HG03439 (cell line): ENCODE measurements around the gene ZKSCAN1.
A peak's percentile ranks its signal among the peaks of the same experiment; 100 is the strongest.

ENCODE experiments used
- ATAC-seq: cut with Tn5 transposase; IDR thresholded peaks from one replicate; pipeline ENCODE4 v1.9.1; 2021; ENCODE audit warnings: mild to moderate bottlenecking, moderate library complexity; ENCODE audit not compliant: unreplicated experiment

The ZKSCAN1 gene

DNA sequence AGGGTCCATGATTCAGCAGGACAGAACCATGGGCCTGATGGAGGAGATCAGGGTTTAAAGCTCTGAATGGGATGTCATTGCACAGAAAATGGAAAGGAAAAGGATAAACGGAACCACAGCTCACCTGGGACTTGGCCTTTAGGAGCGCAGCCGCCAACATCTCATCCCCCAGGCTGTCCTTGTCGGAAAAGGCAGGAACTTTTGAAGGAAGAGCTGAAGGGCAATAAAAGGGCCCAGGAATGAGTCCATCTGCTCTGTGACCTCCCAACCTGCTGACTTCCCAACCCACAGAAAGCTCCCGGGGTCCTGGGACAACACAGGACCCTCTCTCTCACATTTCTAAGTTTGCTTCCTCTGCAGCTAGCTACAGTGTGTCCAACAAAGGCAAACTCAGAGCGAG, 60.0 kb downstream of the ZKSCAN1 start:
- ATAC-seq = no peak

DNA sequence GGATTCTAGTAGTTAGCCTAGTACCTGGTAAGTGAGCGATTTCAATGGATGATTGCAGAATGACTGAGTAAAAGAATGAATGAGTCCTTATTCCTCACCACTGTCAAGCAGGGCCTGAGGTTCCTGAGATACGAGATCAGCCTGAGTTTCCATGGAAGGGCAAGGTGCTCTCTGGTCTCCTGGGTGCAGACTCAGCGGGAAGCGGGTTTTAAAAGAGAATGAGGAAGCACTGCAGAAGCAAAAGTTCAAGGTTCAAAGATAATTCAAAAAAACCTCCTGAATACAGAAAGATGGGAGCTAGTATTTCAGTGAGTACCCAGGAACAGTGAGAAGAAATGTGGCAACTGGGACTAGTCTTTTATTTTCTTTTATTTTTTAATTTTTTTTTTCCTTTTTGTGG, 61.8 kb downstream of the ZKSCAN1 start:
- no peak for ATAC-seq

DNA sequence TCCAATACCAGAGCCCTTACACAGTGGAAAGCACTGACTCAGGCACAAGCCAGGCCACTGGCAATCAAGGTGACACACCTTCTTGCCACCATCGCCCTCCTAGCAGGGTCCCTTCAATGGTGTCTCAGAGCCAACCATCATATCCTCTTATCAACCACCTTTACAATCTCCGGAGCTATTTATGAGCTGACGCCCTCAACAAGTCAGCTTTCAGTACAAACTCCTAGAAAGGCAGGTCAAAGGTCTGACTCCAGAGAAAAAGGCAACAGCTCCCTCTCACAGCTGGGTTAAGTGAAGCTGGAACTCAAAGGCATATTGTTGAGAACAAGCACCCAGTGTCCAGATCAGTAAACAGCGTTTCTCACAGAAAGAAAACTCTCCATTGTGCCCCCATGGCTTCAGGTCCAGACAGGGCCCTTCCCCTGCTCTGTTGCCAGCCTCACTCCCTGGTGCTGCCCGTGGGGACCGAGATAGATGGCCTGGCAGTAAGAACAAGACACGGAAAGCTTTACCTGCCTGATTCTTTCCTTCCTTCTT, 63.7 kb downstream of the ZKSCAN1 start:
- no peak for ATAC-seq

DNA sequence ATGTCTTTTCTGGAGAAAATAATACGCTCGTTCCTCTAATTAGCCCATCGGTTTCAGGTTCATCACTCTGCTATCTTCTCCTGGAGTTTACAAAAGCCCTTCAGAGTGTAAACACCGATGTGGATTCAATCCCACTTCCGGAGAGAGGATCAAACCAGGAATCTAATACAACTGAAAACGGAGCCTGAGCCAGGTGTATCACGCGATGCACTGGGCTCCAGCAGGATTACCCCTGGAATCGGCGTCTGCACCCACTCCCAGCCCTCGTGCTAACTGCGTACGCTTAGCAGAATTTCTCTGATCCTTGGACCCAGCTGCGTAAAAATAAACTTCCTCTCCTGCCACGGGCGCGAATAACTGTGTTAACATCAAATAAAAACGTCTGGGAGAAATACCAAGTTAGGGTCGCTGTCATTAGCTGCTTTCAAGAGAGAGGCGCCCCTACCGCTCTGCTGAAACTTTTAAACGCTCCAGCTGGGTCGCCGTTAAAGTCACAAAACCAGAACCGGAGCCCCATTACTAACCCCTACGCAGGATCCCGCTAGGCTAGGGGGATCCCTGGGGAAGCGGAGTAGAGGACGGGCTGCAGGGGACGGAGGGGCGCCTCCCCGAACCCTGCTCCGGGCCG, 65.6 kb downstream of the ZKSCAN1 start:
- ATAC-seq = peak; percentile 11

DNA sequence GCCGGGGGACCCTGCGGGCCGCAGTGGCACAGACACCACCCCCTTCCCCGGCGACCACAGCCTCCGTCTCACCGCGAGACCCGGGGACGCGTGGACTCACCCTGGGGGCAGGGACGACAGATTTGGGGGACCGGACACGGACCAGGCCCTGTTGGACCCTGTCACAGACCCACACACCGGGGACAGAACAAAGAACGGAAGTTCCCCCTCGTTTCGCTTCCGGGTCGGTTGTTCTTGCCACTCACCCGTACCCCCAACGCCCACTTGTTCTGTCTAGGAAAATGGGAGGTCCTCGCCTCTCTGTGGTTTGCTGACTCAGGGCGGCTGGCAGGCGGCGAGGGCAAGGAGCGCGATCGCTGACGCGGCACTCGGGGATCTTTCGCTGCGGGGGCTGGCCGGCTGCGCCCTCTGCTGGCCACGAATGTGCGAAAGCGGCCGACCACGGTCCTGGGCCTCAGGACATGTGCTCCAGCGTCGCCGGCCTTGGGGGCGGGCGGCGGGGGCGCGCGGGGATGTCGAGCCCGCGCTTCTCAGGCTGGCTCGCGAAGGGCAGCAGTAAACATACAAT, 66.2 kb downstream of the ZKSCAN1 start, which contains the start of gene ZNF3:
TSS of gene ZNF3 (minus strand) at position 189 of the 568 bp plus-strand sequence. CDS start 4,366 bp downstream, outside the sequence.
- peak; percentile 86 for ATAC-seq

DNA sequence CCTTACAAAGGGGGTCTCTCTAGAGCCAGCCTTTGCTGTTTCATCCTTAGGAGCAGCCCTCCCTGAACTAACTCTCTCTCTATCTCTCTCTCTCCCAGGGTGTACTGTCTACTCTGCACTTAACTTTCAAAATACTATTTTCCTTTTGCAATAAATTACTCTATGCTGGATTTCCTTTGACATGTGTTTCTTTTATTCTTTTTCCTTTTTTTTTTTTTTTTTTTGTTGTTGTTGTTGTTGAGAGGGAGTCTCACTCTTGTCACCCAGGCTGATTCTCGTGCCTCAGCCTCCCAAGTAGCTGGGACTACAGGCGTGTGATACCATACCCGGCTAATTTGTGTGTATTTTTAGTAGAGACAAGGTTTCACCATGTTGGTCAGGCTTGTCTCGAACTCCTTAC, 67.6 kb downstream of the ZKSCAN1 start:
- no peak for ATAC-seq

DNA sequence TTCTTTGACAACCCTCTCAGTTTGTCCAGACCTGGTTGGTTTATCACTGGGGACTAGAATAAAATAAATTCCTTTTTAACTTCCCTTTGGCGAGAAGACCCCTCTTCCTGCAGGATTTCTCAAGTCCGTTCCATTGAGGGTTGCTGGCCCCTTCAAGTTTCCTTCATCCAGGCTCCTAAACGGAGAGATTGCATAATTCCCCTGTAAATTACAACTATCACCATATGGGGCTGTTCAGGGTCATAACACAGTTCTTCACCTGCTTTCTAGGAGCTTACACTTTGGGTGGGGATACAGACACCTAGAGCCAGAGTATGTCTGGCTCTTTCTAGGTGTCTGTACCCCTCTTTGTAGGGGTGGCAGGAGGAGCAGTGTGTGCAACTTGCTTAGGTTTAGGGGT, 70.1 kb downstream of the ZKSCAN1 start:
- ATAC-seq = no peak

DNA sequence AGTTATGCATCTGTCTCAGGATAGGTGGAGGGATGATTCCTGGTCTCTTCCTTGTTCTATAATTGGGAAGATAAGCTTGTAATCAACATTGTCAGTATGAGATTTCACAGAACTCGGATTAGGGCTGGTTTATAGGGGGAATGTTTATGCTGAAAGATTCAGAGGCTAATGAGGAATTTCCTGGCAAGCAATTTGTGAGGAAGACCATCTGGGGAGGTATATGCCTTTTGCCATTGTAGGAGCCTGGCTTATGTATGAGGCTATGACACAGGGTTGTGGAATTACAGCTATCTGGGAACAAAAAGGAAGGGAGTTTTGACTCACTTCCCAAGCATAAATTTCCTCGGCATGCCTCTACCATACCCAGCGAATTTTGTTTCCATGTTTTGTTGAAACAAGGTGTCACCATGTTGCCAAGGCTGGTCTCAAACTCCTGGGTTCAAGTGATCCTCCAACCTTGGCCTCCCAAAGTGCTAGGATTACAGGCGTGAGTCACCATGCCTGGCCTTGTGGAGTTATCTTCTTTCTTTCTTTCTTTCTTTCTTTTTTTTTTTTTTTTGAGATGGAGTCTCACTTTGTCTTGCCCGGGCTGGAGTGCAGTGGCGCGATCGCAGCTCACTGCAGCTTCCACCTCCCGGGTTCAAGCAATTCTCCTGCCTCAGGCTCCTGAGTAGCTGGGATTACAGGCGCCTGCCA, 71.8 kb downstream of the ZKSCAN1 start:
- no peak for ATAC-seq

DNA sequence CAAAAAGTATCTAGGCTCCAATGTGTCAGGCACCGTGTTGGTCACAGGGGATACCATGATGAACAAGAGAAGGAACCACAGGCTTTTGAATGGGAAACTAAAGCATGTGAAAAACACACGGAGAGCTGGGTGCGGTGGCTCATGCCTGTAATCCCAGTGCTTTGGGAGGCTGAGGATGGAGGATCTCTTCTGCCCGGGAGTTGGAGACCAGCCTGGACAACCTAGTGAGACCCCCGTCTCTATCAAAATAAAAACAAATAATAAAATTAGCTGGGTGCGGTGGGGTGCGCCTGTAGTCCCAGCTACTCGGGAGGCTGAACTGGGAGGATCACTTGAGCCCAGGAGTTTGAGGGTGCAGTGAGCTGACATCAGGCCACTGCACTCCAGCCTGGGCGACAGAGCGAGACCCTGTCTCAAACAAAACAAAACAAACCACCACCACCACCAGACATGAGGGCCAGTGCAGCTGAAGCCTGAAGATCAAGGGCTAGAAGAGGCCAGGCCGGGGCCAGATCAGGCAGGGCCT, 72.8 kb downstream of the ZKSCAN1 start:
- ATAC-seq = no peak

DNA sequence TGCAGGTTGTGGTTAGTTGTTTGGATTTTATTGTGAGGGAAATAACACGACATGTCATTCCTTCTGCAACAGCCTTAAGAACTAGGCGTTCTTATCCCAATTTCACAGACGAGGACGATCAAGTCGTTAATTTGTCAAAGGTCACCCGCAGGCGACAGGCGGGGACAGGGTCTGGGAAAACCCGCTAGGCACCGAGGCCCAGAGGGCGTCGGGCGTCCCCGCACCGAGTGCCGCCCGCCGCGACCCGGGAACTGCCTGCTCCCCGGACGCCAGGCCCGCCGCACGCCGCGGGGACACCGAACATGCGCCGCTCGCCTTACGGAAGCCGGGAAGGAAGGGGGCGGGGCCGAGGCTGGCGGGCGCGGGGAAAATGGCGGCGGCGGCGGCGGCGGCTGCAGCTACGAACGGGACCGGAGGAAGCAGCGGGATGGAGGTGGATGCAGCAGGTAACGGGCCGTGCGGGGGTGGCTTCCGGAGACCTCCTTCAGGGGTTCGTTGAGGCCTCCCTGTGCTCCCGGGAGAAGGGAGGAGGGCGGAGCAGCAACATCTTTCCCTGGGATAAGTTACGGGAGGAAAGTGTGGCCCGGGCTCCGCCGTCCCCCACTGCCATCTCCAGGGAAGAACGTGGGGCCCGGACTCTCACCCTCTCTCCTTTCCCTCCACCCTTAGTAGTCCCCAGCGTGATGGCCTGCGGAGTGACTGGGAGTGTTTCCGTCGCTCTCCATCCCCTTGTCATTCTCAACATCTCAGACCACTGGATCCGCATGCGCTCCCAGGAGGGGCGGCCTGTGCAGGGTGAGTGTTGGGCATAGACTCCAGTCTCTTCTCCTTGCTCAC, 73.4 kb downstream of the ZKSCAN1 start, which contains the start of gene COPS6:
TSS of gene COPS6 (plus strand) at position 349 of the 837 bp plus-strand sequence. CDS start at position 371, 22 bp downstream.
- ATAC-seq = no peak

DNA sequence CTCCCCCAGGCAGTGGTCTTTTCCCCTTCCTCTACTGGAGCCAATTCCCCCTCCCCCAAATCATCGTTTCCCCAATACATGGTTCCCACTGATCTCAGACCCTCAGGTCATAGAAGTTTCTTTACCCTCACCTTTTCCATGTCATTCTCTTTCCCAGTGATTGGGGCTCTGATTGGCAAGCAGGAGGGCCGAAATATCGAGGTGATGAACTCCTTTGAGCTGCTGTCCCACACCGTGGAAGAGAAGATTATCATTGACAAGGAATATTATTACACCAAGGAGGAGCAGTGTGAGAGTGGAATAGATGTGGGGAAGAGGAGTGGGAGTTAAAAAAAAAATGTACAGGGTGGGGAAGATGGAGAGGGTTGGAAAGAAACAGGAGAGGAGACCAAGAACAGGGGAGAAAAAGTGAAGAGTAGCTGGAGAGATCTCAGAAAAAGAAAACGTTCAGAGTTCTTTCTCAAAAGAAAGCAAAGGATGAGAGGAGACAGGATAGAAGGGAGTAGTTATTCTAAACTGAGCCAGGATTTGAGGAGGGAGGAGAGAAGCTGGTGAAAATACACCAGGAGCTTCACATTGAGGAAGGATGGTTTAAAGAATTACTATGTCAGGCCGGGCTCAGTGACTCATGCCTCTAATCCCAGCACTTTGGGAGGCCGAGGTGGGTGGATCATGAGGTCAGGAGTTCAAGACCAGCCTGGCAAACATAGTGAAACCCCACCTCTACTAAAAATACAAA, 74.2 kb downstream of the ZKSCAN1 start:
- ATAC-seq = no peak

DNA sequence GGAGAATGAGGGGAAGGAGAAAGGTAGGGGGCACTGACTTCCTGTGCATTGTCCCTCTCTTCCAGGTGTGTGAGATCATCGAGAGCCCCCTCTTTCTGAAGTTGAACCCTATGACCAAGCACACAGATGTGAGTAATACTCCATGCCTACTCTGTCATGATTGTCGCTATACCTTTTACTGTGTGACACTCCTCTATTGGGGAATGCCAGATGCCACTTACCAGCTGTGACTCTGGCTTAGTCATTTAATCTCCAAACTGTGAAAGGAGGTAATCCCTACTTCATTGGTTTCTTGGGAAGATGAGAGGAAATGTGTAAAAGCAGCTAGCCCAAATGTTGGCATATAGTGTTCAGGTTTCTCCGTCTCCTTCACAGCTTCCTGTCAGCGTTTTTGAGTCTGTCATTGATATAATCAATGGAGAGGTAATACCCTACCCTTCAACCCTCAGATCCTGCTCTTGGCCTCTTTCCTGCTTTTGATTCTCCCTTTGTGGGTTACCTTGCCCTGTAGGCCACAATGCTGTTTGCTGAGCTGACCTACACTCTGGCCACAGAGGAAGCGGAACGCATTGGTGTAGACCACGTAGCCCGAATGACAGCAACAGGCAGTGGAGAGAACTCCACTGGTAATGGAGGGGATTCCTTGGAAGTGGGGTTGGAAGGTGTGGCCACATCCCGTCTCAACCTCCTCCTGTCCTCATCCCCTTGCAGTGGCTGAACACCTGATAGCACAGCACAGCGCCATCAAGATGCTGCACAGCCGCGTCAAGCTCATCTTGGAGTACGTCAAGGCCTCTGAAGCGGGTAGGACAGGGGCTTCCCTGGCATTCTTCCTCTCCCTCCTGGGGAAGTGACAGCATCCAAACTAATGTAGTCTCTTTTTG, 75.4 kb downstream of the ZKSCAN1 start:
- ATAC-seq = no peak
